Brain pericyte (primary cell): ENCODE measurements around the gene MEGF11.

Source experiments
- DNase-seq: peaks from one replicate; pipeline ENCODE4 v3.0.0-alpha.2; 2012; ENCODE audit warnings: low read depth, low spot score

MEGF11 gene

GRCh38 chr15:66094331-66094730 lies 159.2 kb downstream of the MEGF11 start:
- no peak for DNase-seq

DNA sequence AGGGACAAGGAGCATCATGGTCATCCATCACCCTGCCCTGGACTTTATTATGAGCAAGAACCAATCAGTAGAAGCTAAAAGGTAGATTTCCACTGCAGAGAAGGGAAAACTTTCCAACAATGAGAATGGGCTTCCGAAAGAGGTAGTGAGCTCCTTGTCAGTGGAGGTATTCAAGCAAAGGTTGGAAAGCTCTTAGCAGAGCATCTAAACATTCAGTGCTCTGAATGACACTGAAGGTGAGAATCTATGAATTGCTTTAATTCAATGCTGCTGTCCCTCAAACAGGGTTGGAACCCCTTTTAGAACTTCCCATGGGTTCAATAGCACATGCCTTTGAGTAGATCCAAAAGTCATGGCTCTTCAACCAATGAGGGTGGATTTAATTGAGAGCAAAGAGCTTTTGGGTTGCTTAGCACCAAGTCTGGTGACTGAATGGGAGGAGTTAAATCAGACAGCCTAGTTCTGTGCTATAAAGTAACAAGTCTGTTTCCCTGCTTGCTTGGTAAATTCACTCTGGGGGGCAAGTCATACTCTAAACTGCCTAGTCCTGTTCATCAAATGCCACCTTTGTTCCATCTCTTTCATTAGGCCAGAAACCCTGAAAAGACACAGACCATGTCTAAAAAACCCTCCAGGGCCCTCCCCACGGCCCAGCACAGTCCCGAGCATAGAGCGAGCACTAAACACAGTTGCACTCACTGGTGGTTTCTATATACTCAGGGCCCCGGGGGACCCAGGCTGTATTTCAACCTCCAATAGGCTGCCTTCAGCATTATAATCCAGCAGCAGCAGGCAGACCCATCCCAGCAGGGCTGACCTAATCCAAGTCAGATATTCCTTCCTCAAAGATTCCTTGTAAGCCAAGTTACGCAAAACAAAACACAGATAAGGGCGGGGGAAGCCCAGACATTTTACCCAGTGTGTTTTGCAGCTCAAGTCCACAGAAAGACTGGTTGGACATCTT lies 161.2 kb downstream of the MEGF11 start:
- no peak for DNase-seq

DNA sequence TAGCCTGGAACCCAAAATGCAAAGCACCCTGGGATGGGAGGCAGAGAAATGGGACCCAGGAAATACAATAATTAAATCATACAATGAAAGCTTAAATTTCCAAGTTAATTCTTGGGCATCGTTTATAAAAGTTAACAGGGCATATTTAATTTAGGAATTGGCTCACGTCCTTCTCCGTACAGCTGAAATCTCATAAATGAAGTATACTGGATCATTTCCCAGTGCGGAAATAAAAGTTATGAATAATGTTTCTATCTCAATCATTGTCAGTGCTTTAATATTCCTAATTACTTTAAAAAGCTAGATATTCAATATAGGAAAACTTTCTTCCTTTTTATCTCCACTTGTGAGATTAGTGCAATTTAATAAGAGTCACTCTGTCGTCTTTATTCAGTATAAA lies 164.0 kb downstream of the MEGF11 start:
- no peak for DNase-seq

GRCh38 chr15:66089049-66089448 lies 164.5 kb downstream of the MEGF11 start:
- no peak for DNase-seq

GRCh38 chr15:66085128-66085527 lies 168.4 kb downstream of the MEGF11 start:
- DNase-seq = no peak

DNA sequence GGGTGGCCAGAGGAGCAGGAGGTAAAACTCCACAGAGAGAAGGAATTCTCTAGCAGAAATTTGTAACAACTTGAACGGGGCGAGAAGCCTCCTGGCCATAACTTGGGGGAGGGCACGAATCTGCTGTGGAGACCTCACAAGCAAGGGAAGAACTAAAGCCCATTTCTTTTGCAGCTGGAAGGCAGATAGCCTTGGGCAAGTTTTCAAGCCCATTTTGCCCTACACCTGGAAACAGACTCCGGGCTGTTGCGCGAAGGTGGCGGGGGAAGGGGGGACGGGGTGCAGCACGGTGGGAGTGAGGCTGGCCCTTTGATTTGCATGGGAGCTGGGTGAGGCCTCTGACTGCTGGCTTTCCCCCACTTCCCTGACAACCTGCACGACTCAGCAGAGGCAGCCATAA lies 168.8 kb downstream of the MEGF11 start:
- DNase-seq = no peak

DNA sequence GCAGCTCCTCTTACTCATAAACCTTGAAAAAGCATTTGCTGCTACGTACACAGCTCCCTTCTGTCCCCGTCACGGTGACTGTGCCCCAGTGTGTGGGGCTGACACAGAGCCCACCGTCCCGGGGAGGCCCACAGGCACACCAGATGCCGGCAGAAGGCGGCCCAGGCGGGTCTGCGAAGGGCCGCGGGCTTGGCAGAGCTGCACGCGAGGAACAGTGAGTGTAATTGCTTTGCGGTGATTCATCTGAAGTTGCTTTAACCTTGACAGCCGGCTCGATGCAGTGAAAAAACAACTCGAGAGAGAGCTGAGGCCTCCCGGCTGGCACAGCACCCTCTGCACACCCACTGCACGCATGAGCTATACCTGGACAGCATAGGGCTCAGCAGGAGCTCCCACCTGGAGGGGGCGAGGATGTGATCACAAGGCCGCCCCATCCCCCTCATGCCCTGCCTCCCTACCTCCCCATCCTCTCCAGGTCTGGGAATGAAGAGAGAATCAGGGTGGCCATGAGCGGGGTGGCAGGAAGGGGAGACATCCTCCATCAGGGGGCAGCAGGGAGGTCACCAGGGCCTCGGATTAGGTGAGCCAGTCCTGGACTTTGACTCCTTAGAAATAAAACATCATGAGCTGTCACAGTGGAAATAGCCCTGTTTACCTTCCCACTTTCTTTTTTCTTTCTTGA lies 172.7 kb downstream of the MEGF11 start:
- no peak for DNase-seq

- no peak for DNase-seq
These were observed 174.6 kb downstream of the MEGF11 start for GRCh38 chr15:66078929-66079275.

DNA sequence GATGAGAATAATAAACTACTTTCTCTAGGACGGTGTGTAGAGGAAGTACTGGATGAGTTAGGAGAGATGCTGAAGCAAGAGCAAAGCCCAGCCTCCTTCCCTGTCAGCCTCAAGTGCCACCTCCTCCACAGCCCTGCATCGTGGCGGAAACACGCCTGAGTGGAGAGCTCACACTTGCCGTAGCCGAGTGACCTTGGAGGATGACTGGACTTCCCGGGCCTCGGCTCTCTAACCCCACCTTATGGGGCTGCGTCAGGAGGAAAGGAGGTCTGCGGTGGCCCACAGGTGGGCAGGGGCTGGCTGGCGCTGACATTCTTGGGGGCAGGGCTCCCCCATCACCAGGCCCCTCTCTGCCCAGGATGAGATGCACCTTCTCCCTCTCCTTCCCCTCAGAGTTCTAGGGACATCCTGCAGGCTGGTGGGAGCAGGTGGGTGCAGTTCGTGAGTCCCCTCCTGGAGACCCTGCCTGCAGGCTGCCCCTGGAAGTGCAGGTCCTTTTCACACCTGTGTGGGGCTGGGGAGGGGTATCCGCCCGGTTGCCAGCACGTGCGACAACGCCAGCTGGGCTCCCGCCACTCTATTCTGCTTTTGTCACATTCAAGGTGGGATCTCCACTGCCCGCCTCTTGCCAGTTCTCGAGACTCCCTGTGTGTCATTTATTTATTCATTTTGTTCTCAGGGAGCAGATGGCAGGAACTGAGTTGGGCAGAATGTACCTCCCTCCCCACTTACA lies 175.2 kb downstream of the MEGF11 start:
- no peak for DNase-seq

DNA sequence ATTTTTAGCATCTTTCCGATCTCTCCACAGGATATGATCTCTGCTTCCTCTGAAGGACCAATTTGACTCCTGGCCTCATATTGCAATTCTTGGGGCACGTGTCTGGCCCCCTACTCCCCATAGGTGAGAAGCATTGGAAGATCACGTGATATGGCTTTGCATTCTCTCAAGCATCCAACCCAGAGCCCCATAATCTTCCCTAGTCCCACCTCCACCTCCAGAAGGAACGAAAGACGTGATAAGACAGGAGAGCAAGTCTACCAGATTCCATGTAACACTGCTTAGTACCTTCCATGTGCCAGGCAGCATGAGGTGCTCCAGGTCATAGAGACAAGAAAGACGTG lies 176.3 kb downstream of the MEGF11 start:
- DNase-seq = no peak

DNA sequence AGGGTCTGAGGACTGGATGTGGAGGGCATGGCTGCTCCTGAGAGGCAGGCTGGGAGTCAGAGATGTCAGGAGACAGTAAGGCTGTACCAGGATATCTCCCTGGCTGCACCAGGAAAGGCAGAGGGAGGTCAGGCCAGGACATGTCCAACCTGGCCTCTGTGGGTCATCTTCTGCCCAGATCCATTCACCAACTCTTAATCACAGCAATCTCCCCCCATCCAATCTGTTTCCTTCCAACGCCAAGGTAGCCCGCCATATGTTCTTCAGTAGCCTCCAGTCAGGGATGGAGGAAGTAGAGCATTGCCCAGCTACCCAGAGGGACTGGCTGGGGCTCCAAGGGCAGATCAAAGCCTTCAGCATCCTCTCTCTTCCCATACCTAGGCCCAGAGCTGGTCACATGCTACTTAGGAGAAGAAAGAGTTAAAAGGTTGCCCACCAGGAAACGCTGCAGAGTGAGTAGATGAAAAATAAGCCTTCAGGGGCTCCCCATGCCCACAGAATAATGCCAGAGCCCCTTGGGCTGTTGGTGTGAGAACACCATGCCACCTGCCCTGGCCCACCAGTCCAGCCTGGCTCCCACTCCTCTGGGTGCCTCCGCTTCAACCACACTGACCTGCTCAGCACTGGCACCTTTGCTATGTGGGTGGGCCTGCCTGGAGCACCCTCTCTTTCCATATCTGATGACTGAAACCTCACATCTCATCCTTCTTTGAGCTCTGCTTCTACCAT lies 176.8 kb downstream of the MEGF11 start:
- no peak for DNase-seq

DNA sequence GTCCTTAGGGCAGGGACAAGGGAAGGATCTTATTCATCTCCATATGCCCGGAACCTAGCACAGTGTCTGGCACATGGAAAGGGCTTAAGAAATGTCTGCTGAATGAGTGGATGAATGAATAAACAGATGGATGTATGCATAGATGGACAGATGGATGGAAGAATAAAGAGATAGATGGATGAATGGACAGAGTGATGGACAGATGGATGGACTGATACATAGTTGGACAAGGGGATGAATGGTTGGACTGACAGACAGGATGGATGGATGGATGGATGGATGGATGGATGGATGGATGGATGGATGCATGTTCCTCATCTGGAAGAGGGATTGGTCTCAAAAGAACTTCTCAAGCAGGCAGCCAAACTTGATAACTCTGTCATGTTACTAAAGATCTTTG lies 177.6 kb downstream of the MEGF11 start:
- DNase-seq = no peak

DNA sequence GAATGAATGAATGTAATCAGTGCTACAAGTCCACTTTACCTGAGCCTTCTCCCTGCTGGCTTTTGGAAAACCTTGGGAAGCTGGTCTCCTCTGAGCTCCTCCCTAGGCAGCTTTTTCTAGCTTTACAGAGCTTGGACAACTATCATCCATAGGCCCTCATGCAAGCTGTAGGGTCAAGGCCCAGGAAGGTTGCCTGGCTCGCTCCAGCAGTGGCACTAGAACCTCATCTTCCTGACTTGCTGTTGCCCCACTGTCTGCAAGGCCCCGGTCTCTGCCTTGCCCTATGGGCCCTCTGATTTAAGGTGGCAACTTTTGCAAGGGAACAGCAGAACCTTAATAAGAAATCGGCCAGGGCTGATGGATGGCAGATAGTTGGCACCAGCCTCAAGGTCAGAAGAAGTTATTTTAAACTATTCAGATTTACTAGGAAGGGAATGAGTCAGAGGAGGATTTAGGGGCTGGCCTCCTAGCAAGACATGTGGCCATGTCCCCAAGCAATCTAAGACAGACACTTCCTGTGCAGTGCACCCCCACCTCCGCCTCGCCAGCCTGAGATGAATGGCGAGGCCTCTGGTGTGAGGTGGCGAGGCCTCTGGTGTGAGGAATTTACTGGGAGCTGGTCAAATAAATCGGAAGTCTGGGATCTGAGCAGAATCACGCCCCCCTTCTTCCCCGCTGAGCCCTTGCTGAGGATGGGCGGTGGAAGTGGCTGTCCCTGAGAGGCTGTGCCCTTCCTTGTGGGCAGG lies 180.8 kb downstream of the MEGF11 start:
- no peak for DNase-seq

DNA sequence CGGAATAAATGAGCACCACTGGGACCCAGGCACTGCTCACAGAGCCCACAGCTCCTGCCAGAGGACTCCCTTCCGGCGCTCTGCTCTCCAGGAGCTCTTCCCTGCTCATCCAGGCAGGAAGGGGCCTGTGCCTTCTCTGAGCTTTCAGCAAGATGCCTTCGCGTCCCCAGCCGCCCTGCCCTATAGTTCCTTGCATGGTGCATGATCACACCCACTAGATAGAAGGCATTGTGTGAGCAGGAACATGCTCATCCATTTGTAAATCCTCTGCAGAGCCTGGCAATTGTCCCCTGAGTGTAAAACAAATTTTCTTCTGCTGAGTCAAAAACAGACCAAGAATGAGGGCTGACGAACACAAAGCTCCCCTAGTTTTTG lies 181.6 kb downstream of the MEGF11 start:
- DNase-seq = no peak

DNA sequence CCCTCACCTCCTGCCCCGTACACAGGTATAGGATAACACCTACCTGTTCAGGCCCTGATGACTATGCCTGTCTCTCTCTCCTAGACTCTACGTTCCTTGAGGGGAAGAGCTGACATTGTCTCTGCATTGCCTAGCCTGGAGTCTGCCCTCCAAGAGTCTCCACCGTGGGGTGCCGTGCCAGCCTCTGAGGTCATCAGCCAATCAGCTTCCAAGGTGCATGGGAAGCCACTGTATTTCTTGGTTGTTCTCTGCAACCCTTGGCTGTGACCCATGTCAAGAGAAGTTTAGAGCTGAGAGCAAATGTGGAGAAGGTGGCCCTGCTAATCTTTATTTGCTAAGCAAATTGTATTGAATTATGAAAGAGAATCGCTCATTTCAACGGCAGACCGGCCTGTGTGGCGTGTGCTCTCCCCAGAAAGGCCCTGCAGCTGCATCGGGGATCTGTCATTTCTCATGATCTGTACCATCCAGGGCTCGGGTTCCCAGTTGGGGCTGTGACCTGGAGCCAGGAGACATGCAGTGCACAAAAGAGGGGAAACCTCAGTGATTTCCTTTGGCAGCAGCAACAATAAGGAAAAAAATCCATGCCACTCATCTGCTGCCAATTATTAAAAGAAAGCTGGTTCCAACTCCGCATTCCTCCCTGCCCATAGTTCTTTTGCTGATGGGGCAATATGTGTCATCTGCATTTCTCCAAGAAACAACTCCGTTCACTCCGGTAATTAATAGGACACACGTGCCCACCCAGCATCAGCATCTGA lies 182.2 kb downstream of the MEGF11 start:
- no peak for DNase-seq

DNA sequence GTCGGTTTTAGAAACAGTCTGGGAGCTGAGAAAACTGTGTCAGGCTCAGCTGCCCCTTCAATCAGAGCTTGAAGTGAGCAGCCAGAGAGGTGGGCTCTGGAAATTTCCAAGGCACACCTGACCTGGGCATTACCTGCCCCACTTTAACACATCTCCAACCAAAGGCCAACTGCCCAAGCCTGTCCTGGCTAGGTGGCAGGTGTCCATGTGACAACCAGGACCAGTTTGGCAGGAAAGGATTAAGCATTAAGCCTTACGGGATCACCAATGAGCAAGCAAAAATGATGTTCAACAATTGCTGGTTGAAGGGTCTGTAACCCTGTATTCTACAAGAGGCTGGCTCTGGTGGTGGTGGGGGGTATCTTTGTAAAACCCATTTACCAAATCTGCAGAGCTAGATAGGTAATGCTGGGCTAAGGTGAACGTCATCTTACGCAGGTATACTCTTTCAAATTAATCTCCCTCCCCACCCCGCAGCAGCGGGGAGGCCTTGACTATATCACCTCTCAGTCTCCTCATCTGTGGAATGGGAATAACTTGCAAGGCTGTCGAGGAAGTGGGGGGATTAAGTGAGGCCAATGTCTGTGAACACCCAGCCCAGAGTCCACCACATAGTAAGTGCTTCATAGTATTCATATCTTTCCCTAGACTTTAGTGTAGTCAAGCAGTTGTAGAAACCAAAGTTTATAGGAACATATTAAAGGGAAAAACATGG lies 183.2 kb downstream of the MEGF11 start:
- no peak for DNase-seq

DNA sequence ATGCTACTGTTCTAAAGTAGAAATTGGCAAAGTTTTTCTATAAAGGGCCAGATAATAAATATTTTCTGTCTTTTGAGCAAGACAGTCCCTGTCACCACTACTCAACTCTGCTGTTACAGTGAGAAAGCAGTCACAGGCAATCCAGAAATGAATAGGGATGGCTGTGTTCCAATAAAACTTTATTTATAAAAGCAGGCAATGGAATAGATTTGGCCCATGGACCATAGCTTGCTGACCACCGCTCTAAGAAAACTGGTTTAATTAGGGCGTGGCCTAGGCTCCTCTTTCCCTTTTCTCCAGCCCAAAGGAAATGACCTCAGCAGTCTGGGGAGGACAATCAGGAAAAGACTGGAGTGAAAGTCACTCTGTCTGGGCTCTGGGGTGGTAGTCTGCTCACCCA lies 183.8 kb downstream of the MEGF11 start:
- DNase-seq = no peak

- no peak for DNase-seq
These were observed 184.7 kb downstream of the MEGF11 start for GRCh38 chr15:66068801-66069200.

DNA sequence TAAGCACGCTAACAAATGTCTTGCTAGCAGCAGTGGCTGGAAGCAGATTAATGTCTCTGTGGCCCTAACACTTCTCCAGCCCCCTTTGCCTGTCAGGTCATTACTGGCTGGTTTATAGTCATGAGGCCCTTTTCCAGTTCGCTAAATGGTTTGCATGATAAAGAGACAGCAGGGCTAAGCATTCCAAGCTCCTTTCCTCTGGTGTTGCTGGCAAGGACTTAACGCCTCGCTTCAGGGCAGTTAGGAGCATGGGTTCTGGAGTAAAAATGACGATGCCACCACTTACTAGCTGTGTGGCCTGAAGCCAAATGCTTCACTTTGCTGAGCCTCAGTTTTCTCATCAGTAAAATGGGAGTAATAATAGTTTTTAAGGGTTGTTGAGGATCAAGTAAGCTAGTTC lies 185.9 kb downstream of the MEGF11 start:
- DNase-seq = no peak

- no peak for DNase-seq
These were observed 187.1 kb downstream of the MEGF11 start for GRCh38 chr15:66066481-66066880.
